Measurements from ENCODE around the gene PICK1.
"Not testable (repeated sequence)": the region's sequence is repeated elsewhere in the genome, so short reads cannot be mapped to it uniquely, and the experiment has no call there.

Gene PICK1

GRCh38 chr22:38114484-38115398, 57.5 kb downstream of the PICK1 start:
- no peak overlapping the region for H3K4me3 Mint-ChIP-seq
- peaks cover 8% of the 10 kb centered on the region for H3K27me3 Mint-ChIP-seq (ENCODE audit: low read depth)
- peak overlapping the region; percentile 21 to 71 (median 28) for H3K27ac Mint-ChIP-seq
- no peaks in the 10 kb centered on the region for H3K36me3 Mint-ChIP-seq (ENCODE audit: low read depth)
- no peaks in the 10 kb centered on the region for H3K9me3 Mint-ChIP-seq
- H3K4me1 Mint-ChIP-seq = peaks cover 5% of the 10 kb centered on the region
- TF ChIP-seq CTCF (IDR thresholded peaks at IDR 0.05; ENCODE audit: unreplicated experiment in 3 of 3) = peak; percentile 91 to 93 (median 91)

- Mint-ChIP-seq H3K27me3 (ENCODE audit: low read depth) (peaks cover 8% of the 10 kb centered on the region), H3K27ac (no peak overlapping the region), H3K4me3 (no peak overlapping the region), H3K4me1 (peaks cover 5% of the 10 kb centered on the region), H3K36me3 (ENCODE audit: low read depth) (no peaks in the 10 kb centered on the region), H3K9me3 (no peaks in the 10 kb centered on the region)
- TF ChIP-seq CTCF (IDR thresholded peaks at IDR 0.05; ENCODE audit: unreplicated experiment in 3 of 3) = no peak
Measured at GRCh38 chr22:38115423-38116205, 58.4 kb downstream of the PICK1 start.

GRCh38 chr22:38117556-38117955, 60.4 kb downstream of the PICK1 start:
- not testable (repeated sequence) for H3K4me3 Mint-ChIP-seq; H3K27ac Mint-ChIP-seq; H3K9me3 Mint-ChIP-seq; H3K4me1 Mint-ChIP-seq; H3K36me3 Mint-ChIP-seq (ENCODE audit: low read depth)
- H3K27me3 Mint-ChIP-seq (ENCODE audit: low read depth) = peaks cover 12% of the 10 kb centered on the region

- Mint-ChIP-seq H3K4me3 (no peak overlapping the region), H3K9me3 (no peaks in the 10 kb centered on the region), H3K36me3 (ENCODE audit: low read depth) (no peaks in the 10 kb centered on the region), H3K27me3 (ENCODE audit: low read depth) (peaks cover 12% of the 10 kb centered on the region), H3K27ac (no peak overlapping the region), H3K4me1 (peaks cover 5% of the 10 kb centered on the region)
- no peak for TF ChIP-seq CTCF (IDR thresholded peaks at IDR 0.05; ENCODE audit: unreplicated experiment in 3 of 3)
Measured at GRCh38 chr22:38118182-38118581, 61.0 kb downstream of the PICK1 start.

GRCh38 chr22:38118747-38119146, 61.5 kb downstream of the PICK1 start:
- H3K27ac Mint-ChIP-seq; H3K4me3 Mint-ChIP-seq; H3K36me3 Mint-ChIP-seq (ENCODE audit: low read depth); H3K27me3 Mint-ChIP-seq (ENCODE audit: low read depth); H3K4me1 Mint-ChIP-seq; H3K9me3 Mint-ChIP-seq: not testable (repeated sequence)

GRCh38 chr22:38120359-38121110, 63.3 kb downstream of the PICK1 start:
- H3K9me3 Mint-ChIP-seq = no peaks in the 10 kb centered on the region
- H3K36me3 Mint-ChIP-seq (ENCODE audit: low read depth) = no peaks in the 10 kb centered on the region
- H3K4me1 Mint-ChIP-seq = no peaks in the 10 kb centered on the region
- TF ChIP-seq CTCF (IDR thresholded peaks at IDR 0.05; ENCODE audit: unreplicated experiment in 3 of 3) = no peak
- peaks cover 7% of the 10 kb centered on the region for H3K27me3 Mint-ChIP-seq (ENCODE audit: low read depth)
- H3K27ac Mint-ChIP-seq = no peak overlapping the region
- no peak overlapping the region for H3K4me3 Mint-ChIP-seq
